OCI-LY7 (cell line): ENCODE measurements around the gene HTR3D.

Experiments used
- EZH2phosphoT487 ChIP-seq: fragments of 200-600 bp; sonication (generic); IDR thresholded peaks from 2 replicates; pipeline ENCODE4 v1.6.1; 2018; ENCODE audit warnings: low read depth, borderline replicate concordance, mild to moderate bottlenecking, mixed run types, antibody characterized with exemption, low read length, moderate library complexity, mixed read lengths
- TF ChIP-seq, protein P1 (sequence below): fragments of 200-600 bp; sonication (generic); conservative IDR thresholded peaks from 2 replicates; pipeline ENCODE4 v1.5.1; 2014; ENCODE audit warnings: mild to moderate bottlenecking, antibody characterized with exemption, low read length, moderate library complexity, mixed read lengths

DNA sequence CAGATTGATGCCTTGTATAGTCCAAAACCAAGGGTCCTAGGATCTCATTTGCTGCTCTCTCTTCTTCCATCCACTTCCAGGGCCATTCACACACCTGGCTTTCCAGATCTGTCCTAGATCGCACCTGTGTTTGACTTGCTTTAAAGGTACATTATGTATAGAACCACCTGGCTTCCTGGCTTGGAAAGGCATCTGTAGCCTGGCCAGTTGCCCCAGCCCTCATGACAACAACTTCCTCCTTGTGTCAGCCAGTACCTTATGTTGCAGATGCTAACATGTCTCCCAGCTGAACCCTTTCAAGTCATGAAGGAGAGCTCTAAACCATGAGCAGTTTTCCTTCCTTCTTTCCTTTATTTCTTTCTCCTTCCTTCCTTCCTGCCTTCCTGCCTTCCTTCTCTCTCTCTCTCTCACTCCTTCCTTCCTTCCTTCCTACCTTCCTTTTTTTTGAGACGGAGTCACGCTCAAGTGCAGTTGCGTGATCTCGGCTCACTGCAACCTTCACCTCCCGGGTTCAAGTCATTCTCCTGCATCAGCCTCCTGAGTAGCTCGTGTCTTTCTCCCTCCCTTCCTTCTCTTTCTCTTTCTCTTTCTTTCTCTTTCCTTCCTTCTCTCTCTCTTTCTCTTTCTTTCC lies 18.8 kb downstream of the HTR3D start:
- TF ChIP-seq, protein P1, sequence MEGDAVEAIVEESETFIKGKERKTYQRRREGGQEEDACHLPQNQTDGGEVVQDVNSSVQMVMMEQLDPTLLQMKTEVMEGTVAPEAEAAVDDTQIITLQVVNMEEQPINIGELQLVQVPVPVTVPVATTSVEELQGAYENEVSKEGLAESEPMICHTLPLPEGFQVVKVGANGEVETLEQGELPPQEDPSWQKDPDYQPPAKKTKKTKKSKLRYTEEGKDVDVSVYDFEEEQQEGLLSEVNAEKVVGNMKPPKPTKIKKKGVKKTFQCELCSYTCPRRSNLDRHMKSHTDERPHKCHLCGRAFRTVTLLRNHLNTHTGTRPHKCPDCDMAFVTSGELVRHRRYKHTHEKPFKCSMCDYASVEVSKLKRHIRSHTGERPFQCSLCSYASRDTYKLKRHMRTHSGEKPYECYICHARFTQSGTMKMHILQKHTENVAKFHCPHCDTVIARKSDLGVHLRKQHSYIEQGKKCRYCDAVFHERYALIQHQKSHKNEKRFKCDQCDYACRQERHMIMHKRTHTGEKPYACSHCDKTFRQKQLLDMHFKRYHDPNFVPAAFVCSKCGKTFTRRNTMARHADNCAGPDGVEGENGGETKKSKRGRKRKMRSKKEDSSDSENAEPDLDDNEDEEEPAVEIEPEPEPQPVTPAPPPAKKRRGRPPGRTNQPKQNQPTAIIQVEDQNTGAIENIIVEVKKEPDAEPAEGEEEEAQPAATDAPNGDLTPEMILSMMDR = no peak
- TF ChIP-seq EZH2phosphoT487 = no peak
